Measurements from ENCODE around the gene CACNA1A. TPM values are rescaled to one million over a fixed set of nuclear protein-coding genes. Genes with fewer than 3 reads are reported as not detected.

The CACNA1A gene
- polyA plus RNA-seq, 3 donors: 0.08 to 0.09 TPM; not detected in 1

DNA sequence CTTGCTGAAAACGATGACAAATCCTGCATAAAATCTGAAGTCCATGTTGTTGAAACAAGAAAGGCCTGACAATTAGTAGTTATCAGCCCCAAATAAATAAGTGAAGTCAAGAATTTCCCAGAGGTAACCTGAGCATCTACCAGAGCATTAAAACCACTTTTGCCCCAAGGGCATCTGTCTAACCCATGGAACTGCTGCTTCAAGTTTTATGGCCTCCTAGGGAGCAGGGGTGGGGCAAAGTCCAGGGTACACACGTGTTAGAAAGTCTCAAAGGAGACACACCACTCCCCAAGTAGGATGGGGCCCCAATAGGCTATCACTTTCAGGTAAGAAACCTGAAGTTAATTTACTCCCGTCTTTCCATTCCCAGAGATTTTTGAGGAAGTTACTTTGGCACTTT is 81.1 kb downstream of the CACNA1A start:
- Mint-ChIP-seq H3K27ac (no peak overlapping the region), H3K4me1 (no peaks in the 10 kb centered on the region), H3K9me3 (peaks cover 18 to 37% (median 37%) of the 10 kb centered on the region in 7 donors), H3K4me3 (no peak overlapping the region), H3K27me3 (ENCODE audit: low read depth in 3 of 3) (peaks cover 5 to 11% (median 5%) of the 10 kb centered on the region in 3 donors), H3K36me3 (no peaks in the 10 kb centered on the region)
- H3K27me3 ChIP-seq (ENCODE audit: control insufficient read depth in 2 of 2, insufficient read depth in 2 of 2, low read length in 2 of 2): no peaks in the 10 kb centered on the region
- H3K79me2 ChIP-seq (ENCODE audit: insufficient read depth, low read length): no peaks in the 10 kb centered on the region
- no peak overlapping the region for H3K9ac ChIP-seq (ENCODE audit: insufficient read depth, low read length, poor library complexity, severe bottlenecking)
- no peaks in the 10 kb centered on the region for H4K20me1 ChIP-seq (ENCODE audit: insufficient read depth, low read length)
- no peak overlapping the region for H2AFZ ChIP-seq (ENCODE audit: insufficient read depth, low read depth, low read length, poor library complexity, severe bottlenecking)
- TF ChIP-seq, protein P1, sequence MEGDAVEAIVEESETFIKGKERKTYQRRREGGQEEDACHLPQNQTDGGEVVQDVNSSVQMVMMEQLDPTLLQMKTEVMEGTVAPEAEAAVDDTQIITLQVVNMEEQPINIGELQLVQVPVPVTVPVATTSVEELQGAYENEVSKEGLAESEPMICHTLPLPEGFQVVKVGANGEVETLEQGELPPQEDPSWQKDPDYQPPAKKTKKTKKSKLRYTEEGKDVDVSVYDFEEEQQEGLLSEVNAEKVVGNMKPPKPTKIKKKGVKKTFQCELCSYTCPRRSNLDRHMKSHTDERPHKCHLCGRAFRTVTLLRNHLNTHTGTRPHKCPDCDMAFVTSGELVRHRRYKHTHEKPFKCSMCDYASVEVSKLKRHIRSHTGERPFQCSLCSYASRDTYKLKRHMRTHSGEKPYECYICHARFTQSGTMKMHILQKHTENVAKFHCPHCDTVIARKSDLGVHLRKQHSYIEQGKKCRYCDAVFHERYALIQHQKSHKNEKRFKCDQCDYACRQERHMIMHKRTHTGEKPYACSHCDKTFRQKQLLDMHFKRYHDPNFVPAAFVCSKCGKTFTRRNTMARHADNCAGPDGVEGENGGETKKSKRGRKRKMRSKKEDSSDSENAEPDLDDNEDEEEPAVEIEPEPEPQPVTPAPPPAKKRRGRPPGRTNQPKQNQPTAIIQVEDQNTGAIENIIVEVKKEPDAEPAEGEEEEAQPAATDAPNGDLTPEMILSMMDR (IDR thresholded peaks at IDR 0.05): no peak
- 100% methylated on average over 1 of the region's 3 CpGs for WGBS (ENCODE audit: insufficient coverage)
- H3K9me3 ChIP-seq (replicated peaks in 1 of 2; ENCODE audit: control insufficient read depth in 1 of 2, insufficient read depth in 1 of 2, low read length in 2 of 2): peaks cover 31 to 35% of the 10 kb centered on the region in 2 donors
- DNase-seq: no peak
- no peaks in the 10 kb centered on the region for H3K4me1 ChIP-seq (ENCODE audit: control insufficient read depth in 1 of 2, insufficient read depth in 2 of 2, low read length in 2 of 2)
- H3K27ac ChIP-seq (ENCODE audit: low read depth in 1 of 2, low read length in 2 of 2): no peak overlapping the region
- H3K4me3 ChIP-seq (replicated peaks in 1 of 3; ENCODE audit: low read depth in 2 of 3, low read length in 3 of 3): no peak overlapping the region
- no peaks in the 10 kb centered on the region for H3K36me3 ChIP-seq (replicated peaks in 1 of 2; ENCODE audit: control insufficient read depth in 1 of 2, insufficient read depth in 2 of 2, low read length in 2 of 2)
- no peak overlapping the region for H3K4me2 ChIP-seq (replicated peaks; ENCODE audit: extremely low read depth, low read length, poor library complexity, severe bottlenecking)
- intact Hi-C loops (cut with micrococcal nuclease): no loop called here

GRCh38 chr19:13420780-13421179 is 85.5 kb downstream of the CACNA1A start:
- Histone ChIP-seq H2AFZ (ENCODE audit: insufficient read depth, low read depth, low read length, poor library complexity, severe bottlenecking) (no peak overlapping the region), H3K79me2 (ENCODE audit: insufficient read depth, low read length) (no peaks in the 10 kb centered on the region), H3K4me3 (replicated peaks in 1 of 3; ENCODE audit: low read depth in 2 of 3, low read length in 3 of 3) (no peak overlapping the region), H3K27me3 (ENCODE audit: control insufficient read depth in 2 of 2, insufficient read depth in 2 of 2, low read length in 2 of 2) (no peaks in the 10 kb centered on the region), H3K9me3 (replicated peaks in 1 of 2; ENCODE audit: control insufficient read depth in 1 of 2, insufficient read depth in 1 of 2, low read length in 2 of 2) (peaks cover 26 to 35% of the 10 kb centered on the region in 2 donors), H4K20me1 (ENCODE audit: insufficient read depth, low read length) (no peaks in the 10 kb centered on the region), H3K36me3 (replicated peaks in 1 of 2; ENCODE audit: control insufficient read depth in 1 of 2, insufficient read depth in 2 of 2, low read length in 2 of 2) (no peaks in the 10 kb centered on the region), H3K4me2 (replicated peaks; ENCODE audit: extremely low read depth, low read length, poor library complexity, severe bottlenecking) (no peak overlapping the region), H3K27ac (ENCODE audit: low read depth in 1 of 2, low read length in 2 of 2) (no peak overlapping the region), H3K4me1 (ENCODE audit: control insufficient read depth in 1 of 2, insufficient read depth in 2 of 2, low read length in 2 of 2) (no peaks in the 10 kb centered on the region), H3K9ac (ENCODE audit: insufficient read depth, low read length, poor library complexity, severe bottlenecking) (no peak overlapping the region)
- intact Hi-C loops (cut with micrococcal nuclease): no loop called here
- no peaks in the 10 kb centered on the region for H3K4me1 Mint-ChIP-seq
- H3K27me3 Mint-ChIP-seq (ENCODE audit: low read depth in 3 of 3): peaks cover 4 to 9% (median 5%) of the 10 kb centered on the region in 3 donors
- TF ChIP-seq, protein P1 (IDR thresholded peaks at IDR 0.05): no peak
- H3K4me3 Mint-ChIP-seq: no peak overlapping the region
- H3K9me3 Mint-ChIP-seq: peaks cover 16 to 36% (median 35%) of the 10 kb centered on the region in 7 donors
- DNase-seq: no peak
- no peaks in the 10 kb centered on the region for H3K36me3 Mint-ChIP-seq
- no peak overlapping the region for H3K27ac Mint-ChIP-seq

Data from CD14-positive monocyte (primary cell).